Ishikawa (cell line): Measurements from ENCODE around the gene ATAD3B.
"Not testable (repeated sequence)": the region's sequence is repeated elsewhere in the genome, so short reads cannot be mapped to it uniquely, and the experiment has no call there.

Experiments
- CEBPB ChIP-seq: IDR thresholded peaks from 2 replicates; pipeline ENCODE4 v1.6.1; 2012
- EGR1 ChIP-seq: IDR thresholded peaks from 2 replicates; pipeline ENCODE4 v1.6.1; 2012
- EP300 ChIP-seq: IDR thresholded peaks from 2 replicates; pipeline ENCODE4 v1.6.1; 2012; ENCODE audit warnings: borderline replicate concordance
- FOXM1 ChIP-seq: IDR thresholded peaks from 2 replicates; pipeline ENCODE4 v1.6.1; 2012; ENCODE audit warnings: low read depth, borderline replicate concordance
- MAX ChIP-seq: IDR thresholded peaks from 2 replicates; pipeline ENCODE4 v1.6.1; 2012
- NFIC ChIP-seq: IDR thresholded peaks from 2 replicates; pipeline ENCODE4 v1.6.1; 2012
- RAD21 ChIP-seq: IDR thresholded peaks from 2 replicates; pipeline ENCODE4 v1.6.1; 2012; ENCODE audit warnings: low read depth
- REST ChIP-seq: IDR thresholded peaks from 2 replicates; pipeline ENCODE4 v1.6.1; 2012; ENCODE audit warnings: low read depth, mild to moderate bottlenecking
- TAF1 ChIP-seq: IDR thresholded peaks from 2 replicates; pipeline ENCODE4 v1.6.1; 2012; ENCODE audit warnings: low read depth, mild to moderate bottlenecking
- TCF12 ChIP-seq: IDR thresholded peaks from 2 replicates; pipeline ENCODE4 v1.6.1; 2012; ENCODE audit warnings: low read depth
- TEAD4 ChIP-seq: IDR thresholded peaks from 2 replicates; pipeline ENCODE4 v1.6.1; 2012
- USF1 ChIP-seq: IDR thresholded peaks from 2 replicates; pipeline ENCODE4 v1.6.1; 2012
- YY1 ChIP-seq: IDR thresholded peaks from 2 replicates; pipeline ENCODE4 v1.6.1; 2012; ENCODE audit warnings: low read depth
- ZBTB7A ChIP-seq: IDR thresholded peaks from 2 replicates; pipeline ENCODE4 v1.6.1; 2012; ENCODE audit warnings: low read depth

GRCh38 chr1:1505366-1505798 is 33.8 kb downstream of the ATAD3B start:
- TF ChIP-seq TEAD4, TCF12, EGR1, NFIC, CEBPB, EP300, ZBTB7A, USF1, YY1, MAX, TAF1, REST, FOXM1: not testable (repeated sequence)
- TF ChIP-seq RAD21, result peak; percentile 11; the same call in 1 of the 2 replicates
